Amniotic epithelial cell (primary cell): ENCODE measurements around the gene PLEKHM2.

Experiments
- DNase-seq: peaks from one replicate; pipeline ENCODE4 v3.0.0-alpha.2; 2010; ENCODE audit warnings: low read depth

The PLEKHM2 gene

GRCh38 chr1:15739745-15740144 lies 55.6 kb downstream of the PLEKHM2 start:
- no peak for DNase-seq

GRCh38 chr1:15740924-15741850 lies 57.1 kb downstream of the PLEKHM2 start:
- DNase-seq = peak; percentile 67

GRCh38 chr1:15742339-15742801 lies 58.2 kb downstream of the PLEKHM2 start, which contains the start of gene TMEM82:
TMEM82 (plus strand) TSS chr1:15742499; CDS start chr1:15742560, 61 bp downstream.
- DNase-seq = no peak

GRCh38 chr1:15744122-15744679 lies 60.1 kb downstream of the PLEKHM2 start:
- DNase-seq = no peak

- no peak for DNase-seq
These were observed 63.3 kb downstream of the PLEKHM2 start for GRCh38 chr1:15747378-15747777.

- DNase-seq = no peak
These were observed 64.1 kb downstream of the PLEKHM2 start for GRCh38 chr1:15748264-15748663.

GRCh38 chr1:15748690-15749398 lies 64.7 kb downstream of the PLEKHM2 start:
- no peak for DNase-seq

- no peak for DNase-seq
These were observed 65.5 kb downstream of the PLEKHM2 start for GRCh38 chr1:15749399-15750291.

- no peak for DNase-seq
These were observed 66.8 kb downstream of the PLEKHM2 start for GRCh38 chr1:15750924-15751323.

- DNase-seq = no peak
These were observed 67.6 kb downstream of the PLEKHM2 start for GRCh38 chr1:15751717-15752116.

GRCh38 chr1:15753776-15754175 lies 69.7 kb downstream of the PLEKHM2 start:
- no peak for DNase-seq

GRCh38 chr1:15755021-15755645 lies 71.0 kb downstream of the PLEKHM2 start:
- DNase-seq = no peak

GRCh38 chr1:15755646-15756040 lies 71.5 kb downstream of the PLEKHM2 start:
- DNase-seq = no peak

- DNase-seq = no peak
These were observed 72.3 kb downstream of the PLEKHM2 start for GRCh38 chr1:15756143-15757015.

GRCh38 chr1:15757016-15757543 lies 73.0 kb downstream of the PLEKHM2 start:
- no peak for DNase-seq

GRCh38 chr1:15757575-15758342 lies 73.6 kb downstream of the PLEKHM2 start:
- DNase-seq = peak; percentile 26

GRCh38 chr1:15758343-15758931 lies 74.3 kb downstream of the PLEKHM2 start, which contains the start of gene FBLIM1:
FBLIM1 (plus strand) TSS chr1:15758795; CDS start chr1:15764984, 6,189 bp downstream.
- DNase-seq = no peak

- DNase-seq = no peak
These were observed 75.0 kb downstream of the PLEKHM2 start for GRCh38 chr1:15758953-15759661.
